Activated T-cell treated with anti-CD3 and anti-CD28 coated beads, Interleukin-2, amount 50 U/mL, for 24 hours (primary cell): Measurements from ENCODE around the gene FRMD8.

Experiments used
- DNase-seq: peaks from one replicate; pipeline ENCODE4 v3.0.0-alpha.2; 2020
- H3K27ac Mint-ChIP-seq: 2 replicates; pipeline ENCODE4 v1.8.0; 2020; ENCODE audit warnings: mild to moderate bottlenecking, mixed read lengths
- H3K27me3 Mint-ChIP-seq: 2 replicates; pipeline ENCODE4 v1.8.0; 2020; ENCODE audit warnings: mixed read lengths
- H3K36me3 Mint-ChIP-seq: 2 replicates; pipeline ENCODE4 v1.8.0; 2020; ENCODE audit warnings: low read depth, mixed read lengths
- H3K4me1 Mint-ChIP-seq: 2 replicates; pipeline ENCODE4 v1.8.0; 2020; ENCODE audit warnings: low read depth, mixed read lengths
- H3K4me3 Mint-ChIP-seq: 2 replicates; pipeline ENCODE4 v1.8.0; 2020; ENCODE audit warnings: mild to moderate bottlenecking, moderate library complexity, mixed read lengths
- H3K9me3 Mint-ChIP-seq: 2 replicates; pipeline ENCODE4 v1.8.0; 2020; ENCODE audit warnings: mixed read lengths

The FRMD8 gene

GRCh38 chr11:65419772-65420481, 33.5 kb downstream of the FRMD8 start:
- H3K4me3 Mint-ChIP-seq = peak overlapping the region; percentile 100

GRCh38 chr11:65420506-65420905, 34.1 kb downstream of the FRMD8 start:
- Mint-ChIP-seq H3K4me3 (peak overlapping the region; percentile 100), H3K9me3 (no peaks in the 10 kb centered on the region), H3K4me1 (peaks cover 61% of the 10 kb centered on the region), H3K27ac (peak overlapping the region; percentile 100), H3K27me3 (peaks cover 2% of the 10 kb centered on the region), H3K36me3 (peaks cover 61% of the 10 kb centered on the region)
- peak; percentile 48 for DNase-seq

More at GRCh38 chr11:65419772-65420481, 33.5 kb downstream of the FRMD8 start:
- Mint-ChIP-seq H3K4me1 (peaks cover 57% of the 10 kb centered on the region), H3K27me3 (peaks cover 2% of the 10 kb centered on the region), H3K27ac (peak overlapping the region; percentile 100), H3K9me3 (no peaks in the 10 kb centered on the region), H3K36me3 (peaks cover 55% of the 10 kb centered on the region)
- DNase-seq = peak; percentile 80

GRCh38 chr11:65420979-65421793, 34.7 kb downstream of the FRMD8 start:
- DNase-seq = peak; percentile 87
- H3K4me3 Mint-ChIP-seq = peak overlapping the region; percentile 100
- H3K27ac Mint-ChIP-seq = peak overlapping the region; percentile 100
- peaks cover 68% of the 10 kb centered on the region for H3K36me3 Mint-ChIP-seq
- peaks cover 56% of the 10 kb centered on the region for H3K4me1 Mint-ChIP-seq
- peaks cover 2% of the 10 kb centered on the region for H3K27me3 Mint-ChIP-seq
- H3K9me3 Mint-ChIP-seq = no peaks in the 10 kb centered on the region

GRCh38 chr11:65421794-65422632, 35.6 kb downstream of the FRMD8 start:
- Mint-ChIP-seq H3K27ac (peak overlapping the region; percentile 100), H3K4me1 (peaks cover 56% of the 10 kb centered on the region), H3K36me3 (peaks cover 72% of the 10 kb centered on the region), H3K27me3 (peaks cover 2% of the 10 kb centered on the region), H3K4me3 (peak overlapping the region; percentile 100), H3K9me3 (no peaks in the 10 kb centered on the region)
- peak; percentile 98 for DNase-seq

GRCh38 chr11:65422633-65423515, 36.4 kb downstream of the FRMD8 start, which contains the start of gene NEAT1:
NEAT1 (plus strand) TSS chr11:65422798.
- Mint-ChIP-seq H3K27me3 (peaks cover 2% of the 10 kb centered on the region), H3K27ac (peak within 1 kb of the TSS; percentile 100), H3K4me1 (peaks cover 56% of the 10 kb centered on the region), H3K36me3 (peaks cover 76% of the 10 kb centered on the region), H3K4me3 (peak within 1 kb of the TSS; percentile 100), H3K9me3 (no peaks in the 10 kb centered on the region)
- DNase-seq = peak; percentile 98

GRCh38 chr11:65423516-65424204, 37.2 kb downstream of the FRMD8 start:
- peaks cover 56% of the 10 kb centered on the region for H3K4me1 Mint-ChIP-seq
- no peaks in the 10 kb centered on the region for H3K9me3 Mint-ChIP-seq
- peaks cover 83% of the 10 kb centered on the region for H3K36me3 Mint-ChIP-seq
- H3K4me3 Mint-ChIP-seq = peak overlapping the region; percentile 100
- H3K27ac Mint-ChIP-seq = peak overlapping the region; percentile 100
- peaks cover 2% of the 10 kb centered on the region for H3K27me3 Mint-ChIP-seq
- DNase-seq = peak; percentile 71

GRCh38 chr11:65424205-65425104, 38.0 kb downstream of the FRMD8 start:
- Mint-ChIP-seq H3K27ac (peak overlapping the region; percentile 100), H3K4me3 (peak overlapping the region; percentile 100), H3K4me1 (peaks cover 58% of the 10 kb centered on the region), H3K36me3 (peaks cover 80% of the 10 kb centered on the region), H3K9me3 (no peaks in the 10 kb centered on the region), H3K27me3 (peaks cover 2% of the 10 kb centered on the region)
- peak; percentile 80 for DNase-seq

- no peaks in the 10 kb centered on the region for H3K9me3 Mint-ChIP-seq
- peaks cover 84% of the 10 kb centered on the region for H3K36me3 Mint-ChIP-seq
- peaks cover 2% of the 10 kb centered on the region for H3K27me3 Mint-ChIP-seq
- peak; percentile 75 for DNase-seq
- H3K4me1 Mint-ChIP-seq = peaks cover 61% of the 10 kb centered on the region
- peak overlapping the region; percentile 100 for H3K4me3 Mint-ChIP-seq
- peak overlapping the region; percentile 100 for H3K27ac Mint-ChIP-seq
Measured at GRCh38 chr11:65425105-65425970, 38.9 kb downstream of the FRMD8 start.

GRCh38 chr11:65425971-65426838, 39.8 kb downstream of the FRMD8 start:
- Mint-ChIP-seq H3K4me3 (peak overlapping the region; percentile 100), H3K36me3 (peaks cover 84% of the 10 kb centered on the region)

GRCh38 chr11:65426839-65427690, 40.6 kb downstream of the FRMD8 start:
- Mint-ChIP-seq H3K4me1 (peaks cover 69% of the 10 kb centered on the region), H3K27ac (peak overlapping the region; percentile 100), H3K4me3 (peak overlapping the region; percentile 100), H3K27me3 (peaks cover 2% of the 10 kb centered on the region), H3K9me3 (no peaks in the 10 kb centered on the region), H3K36me3 (peaks cover 86% of the 10 kb centered on the region)
- DNase-seq = peak; percentile 66

More at GRCh38 chr11:65425971-65426838, 39.8 kb downstream of the FRMD8 start:
- no peaks in the 10 kb centered on the region for H3K9me3 Mint-ChIP-seq
- peak overlapping the region; percentile 100 for H3K27ac Mint-ChIP-seq
- peaks cover 62% of the 10 kb centered on the region for H3K4me1 Mint-ChIP-seq
- DNase-seq = peak; percentile 34
- H3K27me3 Mint-ChIP-seq = peaks cover 2% of the 10 kb centered on the region
